ENCODE results near the gene SFTPA2. TPM values are rescaled to one million over a fixed set of nuclear protein-coding genes. Genes with fewer than 3 reads are reported as not detected.
"Not testable (repeated sequence)": the region's sequence is repeated elsewhere in the genome, so short reads cannot be mapped to it uniquely, and the experiment has no call there.

SFTPA2 gene
- total RNA-seq, 1 experiment from 2014 or later, result 2.8 TPM

DNA sequence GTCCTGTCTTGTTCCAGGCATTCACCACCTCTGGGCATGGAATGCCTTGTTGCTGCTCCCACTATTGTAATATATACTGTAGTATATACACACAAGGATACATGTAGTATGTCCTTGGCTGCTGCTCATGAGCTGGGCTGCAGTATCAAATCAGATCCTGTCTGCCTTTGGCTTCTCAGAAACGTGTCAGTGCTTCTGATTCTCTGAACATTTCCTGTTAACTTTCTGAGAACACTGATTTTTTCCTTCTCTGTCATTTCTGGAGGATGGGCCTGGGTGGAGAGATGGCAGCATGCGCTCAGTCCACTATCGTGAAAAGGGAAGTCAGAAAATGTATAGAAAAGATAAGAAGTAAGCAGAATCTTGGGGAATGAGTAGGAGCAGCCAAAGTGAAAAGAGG lies 12.2 kb downstream of the SFTPA2 start:
- no peaks in the 10 kb centered on the region for H3K4me1 ChIP-seq (ENCODE audit: control insufficient read depth, insufficient read depth, low read length)
- POLR2A ChIA-PET, result no interaction called here

DNA sequence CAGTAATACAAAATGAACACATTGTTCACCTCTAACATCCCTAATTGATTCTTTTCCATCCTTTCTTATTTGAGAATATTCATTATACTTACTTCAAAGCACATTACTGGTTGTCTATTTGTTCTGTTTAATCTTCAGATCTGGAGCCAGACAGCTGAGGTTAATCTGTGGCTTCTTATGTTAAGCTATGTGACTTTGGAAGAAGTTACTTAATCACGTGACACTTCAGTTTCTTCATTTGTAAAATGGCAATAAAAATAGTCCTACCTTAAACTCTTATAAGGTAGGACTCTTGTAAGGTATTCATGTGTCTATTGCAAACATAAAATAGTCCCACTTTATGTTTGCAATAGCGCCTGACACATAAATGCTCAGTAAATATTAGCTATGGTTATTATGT lies 13.1 kb downstream of the SFTPA2 start:
- POLR2A ChIA-PET; H3K4me3 ChIP-seq (ENCODE audit: low read depth in 2 of 2, low read length in 2 of 2); intact Hi-C loops (cut with micrococcal nuclease; ENCODE audit: unreplicated experiment); H3K4me1 ChIP-seq (ENCODE audit: control insufficient read depth, insufficient read depth, low read length); CTCF ChIA-PET; H3K9me3 ChIP-seq (ENCODE audit: control insufficient read depth, insufficient read depth, low read depth, low read length); H3K27ac ChIP-seq (ENCODE audit: low read length); DNase-seq (ENCODE audit: low read depth, low spot score); ATAC-seq; BruUV-seq (replicated peaks); H3K36me3 ChIP-seq (ENCODE audit: control insufficient read depth, insufficient read depth, low read length); in situ Hi-C loops (cut with HindIII; ENCODE audit: low pct_unique_long_range_greater_than_20kb, low sequenced_read_pairs): not testable (repeated sequence)
- peaks cover 16% of the 10 kb centered on the region for H3K27me3 ChIP-seq (ENCODE audit: control insufficient read depth, insufficient read depth, low read length)

More for the DNA sequence above, 12.2 kb downstream of the SFTPA2 start:
- no peak overlapping the region for H3K27ac ChIP-seq (ENCODE audit: low read length)
- no peaks in the 10 kb centered on the region for H3K36me3 ChIP-seq (ENCODE audit: control insufficient read depth, insufficient read depth, low read length)
- in situ Hi-C loops (cut with HindIII; ENCODE audit: low pct_unique_long_range_greater_than_20kb, low sequenced_read_pairs) (no loop called here), intact Hi-C loops (cut with micrococcal nuclease; ENCODE audit: unreplicated experiment) (no loop called here)
- CTCF ChIA-PET, result no interaction called here
- ATAC-seq, result no peak
- no peak for DNase-seq (ENCODE audit: low read depth, low spot score)
- peaks cover 14% of the 10 kb centered on the region for H3K27me3 ChIP-seq (ENCODE audit: control insufficient read depth, insufficient read depth, low read length)
- H3K9me3 ChIP-seq (ENCODE audit: control insufficient read depth, insufficient read depth, low read depth, low read length), result no peaks in the 10 kb centered on the region
- TF ChIP-seq POLR2AphosphoS5 (IDR thresholded peaks at IDR 0.05; ENCODE audit: low read depth, low read length), result no peak
- no peak for TF ChIP-seq SIN3A (IDR thresholded peaks at IDR 0.05; ENCODE audit: borderline replicate concordance, insufficient read depth, low read depth, low read length)
- no peak for TF ChIP-seq TCF7L2 (IDR thresholded peaks at IDR 0.05; ENCODE audit: low read depth, low read length)
- TF ChIP-seq, protein P1, sequence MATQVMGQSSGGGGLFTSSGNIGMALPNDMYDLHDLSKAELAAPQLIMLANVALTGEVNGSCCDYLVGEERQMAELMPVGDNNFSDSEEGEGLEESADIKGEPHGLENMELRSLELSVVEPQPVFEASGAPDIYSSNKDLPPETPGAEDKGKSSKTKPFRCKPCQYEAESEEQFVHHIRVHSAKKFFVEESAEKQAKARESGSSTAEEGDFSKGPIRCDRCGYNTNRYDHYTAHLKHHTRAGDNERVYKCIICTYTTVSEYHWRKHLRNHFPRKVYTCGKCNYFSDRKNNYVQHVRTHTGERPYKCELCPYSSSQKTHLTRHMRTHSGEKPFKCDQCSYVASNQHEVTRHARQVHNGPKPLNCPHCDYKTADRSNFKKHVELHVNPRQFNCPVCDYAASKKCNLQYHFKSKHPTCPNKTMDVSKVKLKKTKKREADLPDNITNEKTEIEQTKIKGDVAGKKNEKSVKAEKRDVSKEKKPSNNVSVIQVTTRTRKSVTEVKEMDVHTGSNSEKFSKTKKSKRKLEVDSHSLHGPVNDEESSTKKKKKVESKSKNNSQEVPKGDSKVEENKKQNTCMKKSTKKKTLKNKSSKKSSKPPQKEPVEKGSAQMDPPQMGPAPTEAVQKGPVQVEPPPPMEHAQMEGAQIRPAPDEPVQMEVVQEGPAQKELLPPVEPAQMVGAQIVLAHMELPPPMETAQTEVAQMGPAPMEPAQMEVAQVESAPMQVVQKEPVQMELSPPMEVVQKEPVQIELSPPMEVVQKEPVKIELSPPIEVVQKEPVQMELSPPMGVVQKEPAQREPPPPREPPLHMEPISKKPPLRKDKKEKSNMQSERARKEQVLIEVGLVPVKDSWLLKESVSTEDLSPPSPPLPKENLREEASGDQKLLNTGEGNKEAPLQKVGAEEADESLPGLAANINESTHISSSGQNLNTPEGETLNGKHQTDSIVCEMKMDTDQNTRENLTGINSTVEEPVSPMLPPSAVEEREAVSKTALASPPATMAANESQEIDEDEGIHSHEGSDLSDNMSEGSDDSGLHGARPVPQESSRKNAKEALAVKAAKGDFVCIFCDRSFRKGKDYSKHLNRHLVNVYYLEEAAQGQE (IDR thresholded peaks at IDR 0.05; ENCODE audit: insufficient read depth in 1 of 2, low read depth in 2 of 2, low read length in 1 of 2), result no peak
- TF ChIP-seq, protein P2, sequence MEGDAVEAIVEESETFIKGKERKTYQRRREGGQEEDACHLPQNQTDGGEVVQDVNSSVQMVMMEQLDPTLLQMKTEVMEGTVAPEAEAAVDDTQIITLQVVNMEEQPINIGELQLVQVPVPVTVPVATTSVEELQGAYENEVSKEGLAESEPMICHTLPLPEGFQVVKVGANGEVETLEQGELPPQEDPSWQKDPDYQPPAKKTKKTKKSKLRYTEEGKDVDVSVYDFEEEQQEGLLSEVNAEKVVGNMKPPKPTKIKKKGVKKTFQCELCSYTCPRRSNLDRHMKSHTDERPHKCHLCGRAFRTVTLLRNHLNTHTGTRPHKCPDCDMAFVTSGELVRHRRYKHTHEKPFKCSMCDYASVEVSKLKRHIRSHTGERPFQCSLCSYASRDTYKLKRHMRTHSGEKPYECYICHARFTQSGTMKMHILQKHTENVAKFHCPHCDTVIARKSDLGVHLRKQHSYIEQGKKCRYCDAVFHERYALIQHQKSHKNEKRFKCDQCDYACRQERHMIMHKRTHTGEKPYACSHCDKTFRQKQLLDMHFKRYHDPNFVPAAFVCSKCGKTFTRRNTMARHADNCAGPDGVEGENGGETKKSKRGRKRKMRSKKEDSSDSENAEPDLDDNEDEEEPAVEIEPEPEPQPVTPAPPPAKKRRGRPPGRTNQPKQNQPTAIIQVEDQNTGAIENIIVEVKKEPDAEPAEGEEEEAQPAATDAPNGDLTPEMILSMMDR (IDR thresholded peaks at IDR 0.05), result no peak
- no peak overlapping the region for H3K4me3 ChIP-seq (ENCODE audit: low read depth in 2 of 2, low read length in 2 of 2)
- BruUV-seq (replicated peaks), result no TSS peak

DNA sequence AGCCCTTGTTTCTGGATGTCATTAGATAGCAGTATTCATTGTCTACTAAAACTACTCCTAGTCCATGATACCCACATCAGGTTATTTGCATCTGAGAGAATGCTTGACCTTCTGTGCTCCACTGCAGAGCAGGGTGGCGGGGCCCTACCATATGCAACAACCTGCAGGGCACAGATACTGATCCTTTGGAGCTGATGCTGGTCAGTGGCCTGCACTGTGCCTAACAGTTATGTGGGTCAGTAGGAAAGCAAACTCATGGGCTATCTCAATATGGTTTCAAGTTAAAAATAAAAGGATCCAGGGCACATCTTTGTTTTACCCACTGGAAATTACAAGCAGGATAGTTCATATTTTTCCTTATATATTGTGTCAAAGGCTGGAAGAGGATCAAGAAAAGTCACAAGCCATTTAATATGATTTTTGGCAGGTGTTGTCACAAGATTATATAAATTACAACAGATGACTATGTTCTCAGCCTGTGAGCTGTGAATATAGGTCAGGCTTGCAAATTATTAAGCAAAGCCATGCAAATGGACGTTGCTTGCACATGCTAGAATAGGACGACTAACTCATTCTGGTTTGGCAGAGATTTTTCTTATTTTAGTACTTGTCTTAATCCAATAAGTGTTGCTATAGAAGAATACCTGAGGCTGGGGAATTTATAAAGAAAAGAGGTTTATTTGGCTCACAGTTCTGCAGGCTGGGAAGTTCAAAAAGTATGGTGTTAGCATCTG lies 15.1 kb downstream of the SFTPA2 start:
- H3K9me3 ChIP-seq (ENCODE audit: control insufficient read depth, insufficient read depth, low read depth, low read length); POLR2A ChIA-PET; H3K4me1 ChIP-seq (ENCODE audit: control insufficient read depth, insufficient read depth, low read length); intact Hi-C loops (cut with micrococcal nuclease; ENCODE audit: unreplicated experiment); in situ Hi-C loops (cut with HindIII; ENCODE audit: low pct_unique_long_range_greater_than_20kb, low sequenced_read_pairs); H3K27me3 ChIP-seq (ENCODE audit: control insufficient read depth, insufficient read depth, low read length); ATAC-seq; H3K36me3 ChIP-seq (ENCODE audit: control insufficient read depth, insufficient read depth, low read length); BruUV-seq (replicated peaks); H3K4me3 ChIP-seq (ENCODE audit: low read depth in 2 of 2, low read length in 2 of 2); CTCF ChIA-PET; H3K27ac ChIP-seq (ENCODE audit: low read length); DNase-seq (ENCODE audit: low read depth, low spot score): not testable (repeated sequence)

DNA sequence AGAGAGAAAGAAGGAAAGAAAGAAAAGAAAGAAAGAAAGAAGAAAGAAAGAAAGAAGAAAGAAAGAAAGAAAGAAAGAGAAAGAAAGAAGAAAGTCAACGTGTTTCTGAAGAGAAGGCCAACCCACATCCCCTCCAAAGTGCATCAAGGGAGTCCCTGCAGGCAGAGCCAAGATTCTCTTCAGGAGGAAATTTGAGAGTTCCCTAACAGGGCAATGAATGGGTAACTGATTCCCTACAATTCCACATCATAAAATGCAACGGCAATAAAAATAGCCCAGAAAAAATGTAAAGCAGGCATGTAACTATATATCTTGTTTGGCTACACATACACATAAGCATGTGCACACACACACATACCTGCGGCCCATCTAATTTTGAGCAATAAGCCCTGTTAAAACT lies 15.8 kb downstream of the SFTPA2 start:
- H3K4me3 ChIP-seq (ENCODE audit: low read depth in 2 of 2, low read length in 2 of 2); CTCF ChIA-PET; H3K36me3 ChIP-seq (ENCODE audit: control insufficient read depth, insufficient read depth, low read length); ATAC-seq; H3K4me1 ChIP-seq (ENCODE audit: control insufficient read depth, insufficient read depth, low read length); H3K27me3 ChIP-seq (ENCODE audit: control insufficient read depth, insufficient read depth, low read length); DNase-seq (ENCODE audit: low read depth, low spot score); H3K9me3 ChIP-seq (ENCODE audit: control insufficient read depth, insufficient read depth, low read depth, low read length); POLR2A ChIA-PET; BruUV-seq (replicated peaks); H3K27ac ChIP-seq (ENCODE audit: low read length); in situ Hi-C loops (cut with HindIII; ENCODE audit: low pct_unique_long_range_greater_than_20kb, low sequenced_read_pairs); intact Hi-C loops (cut with micrococcal nuclease; ENCODE audit: unreplicated experiment): not testable (repeated sequence)
